ENCODE data around the gene TDRD9.

GRCh38 chr14:103994535-103995184 lies 66.4 kb downstream of the TDRD9 start:
- no peak for TF ChIP-seq SIN3A (IDR thresholded peaks at IDR 0.05; ENCODE audit: borderline replicate concordance, insufficient read depth, low read length)
- TF ChIP-seq POLR2AphosphoS5 (IDR thresholded peaks at IDR 0.05; ENCODE audit: low read depth, low read length), result no peak
- no peak for TF ChIP-seq REST (IDR thresholded peaks at IDR 0.05; ENCODE audit: insufficient read depth in 1 of 2, low read depth in 2 of 2, low read length in 2 of 2)
